Vagina (tissue), 2 donors: Measurements from ENCODE around the gene COX5B. TPM values are rescaled to one million over a fixed set of nuclear protein-coding genes. Genes with fewer than 3 reads are reported as not detected.
"Not testable (repeated sequence)": the region's sequence is repeated elsewhere in the genome, so short reads cannot be mapped to it uniquely, and the experiment has no call there.

Source experiments
- DNase-seq, 2 donors: peaks; one replicate each; pipeline ENCODE4 v3.0.0-alpha.2; 2017; ENCODE audit errors: extremely low spot score in 2 of 2
- H3K27ac ChIP-seq: fragments of 200-600 bp; sonication (generic); one replicate; pipeline ENCODE4 v1.5.1; 2019
- H3K27me3 ChIP-seq: fragments of 200-600 bp; sonication (generic); one replicate; pipeline ENCODE4 v1.5.1; 2019
- H3K36me3 ChIP-seq, 2 donors: fragments of 200-600 bp; sonication (generic); one replicate each; pipeline ENCODE4 v1.5.1; 2017 to 2019
- H3K4me1 ChIP-seq: fragments of 200-600 bp; sonication (generic); one replicate; pipeline ENCODE4 v1.5.1; 2019
- H3K4me3 ChIP-seq, 2 donors: fragments of 200-600 bp; sonication (generic); 1 replicate in 1 of 2; 2 replicates in 1 of 2; pipeline ENCODE4 v1.5.1; 2016 to 2019
- H3K9me3 ChIP-seq: fragments of 200-600 bp; sonication (generic); one replicate; pipeline ENCODE4 v1.5.1; 2019
- POLR2A ChIP-seq, 2 donors: fragments of 450-650 bp; IDR thresholded peaks; one replicate each; pipeline ENCODE4 v1.6.1; 2017; ENCODE audit warnings: antibody characterized with exemption in 2 of 2, mild to moderate bottlenecking in 2 of 2, moderate library complexity in 2 of 2
- POLR2AphosphoS5 ChIP-seq, 2 donors: sonication (generic); formaldehyde crosslinking; IDR thresholded peaks; one replicate each; pipeline ENCODE4 v1.9.0; 2017; ENCODE audit warnings: antibody characterized with exemption in 2 of 2, mild to moderate bottlenecking in 2 of 2, low read depth in 1 of 2; ENCODE audit not compliant: insufficient read depth in 1 of 2
- intact Hi-C: fragments of 100-400 bp; cut with DNase I; formaldehyde crosslinking; loops from one replicate; pipeline ENCODE4 v1.15.1; 2023
- total RNA-seq: library from RNA; depleted of rRNA; stranded (reverse); fragments of >200 nt; gene quantifications from one replicate; pipeline ENCODE4 v1.2.3, GENCODE V29; 2016
- TF ChIP-seq, protein P1 (sequence below), 3 experiments: fragments of 450-650 bp in 2 of 3; fragments of 200-600 bp in 1 of 3; sonication (generic) in 1 of 3; IDR thresholded peaks; one replicate each; pipeline ENCODE4 v1.5.1; 2017 to 2019; ENCODE audit warnings: antibody characterized with exemption in 3 of 3, mild to moderate bottlenecking in 2 of 3, moderate library complexity in 2 of 3

Gene COX5B
- total RNA-seq, 1 donor from 2014 or later, result 481 TPM

DNA sequence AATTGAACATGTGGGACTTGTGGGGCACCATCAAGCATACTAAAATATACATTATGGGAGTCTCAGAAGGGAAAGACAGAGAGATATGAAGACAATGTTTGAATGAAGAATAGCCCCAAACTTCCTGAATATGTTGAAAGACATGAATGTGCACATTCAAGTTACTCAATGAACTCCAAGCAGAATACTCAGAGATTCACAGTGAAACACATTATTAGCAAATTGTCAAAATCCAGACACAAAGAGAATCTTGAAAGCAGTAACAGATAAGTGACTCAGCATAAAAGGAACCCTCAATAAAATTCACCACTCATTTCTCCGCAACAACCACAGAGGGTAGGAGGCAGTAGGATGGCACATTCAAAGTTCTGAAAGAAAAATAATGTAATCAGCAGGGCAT lies 32.4 kb downstream of the COX5B start:
- no peaks in the 10 kb centered on the region for H3K27me3 ChIP-seq

DNA sequence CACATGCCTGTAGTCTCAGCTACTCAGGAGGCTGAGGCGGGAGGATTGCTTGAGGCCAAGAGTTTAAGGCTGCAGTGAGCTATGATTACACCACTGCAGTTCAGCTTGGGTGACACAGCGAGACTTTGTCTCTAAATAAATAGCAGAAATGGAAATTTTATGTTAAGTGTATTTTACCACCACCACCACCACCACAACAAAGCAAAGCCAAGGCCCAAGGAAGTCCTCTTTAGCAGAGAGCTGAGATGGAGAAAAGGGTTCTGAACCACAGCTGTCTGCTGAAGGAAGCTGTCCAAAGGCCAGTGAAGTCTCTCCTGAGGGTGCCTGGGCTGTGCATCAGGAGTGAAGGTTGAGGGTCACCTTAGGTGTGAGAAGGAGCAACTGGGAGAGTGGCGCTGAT lies 41.4 kb downstream of the COX5B start:
- DNase-seq, H3K4me3 ChIP-seq, intact Hi-C loops, H3K9me3 ChIP-seq, H3K4me1 ChIP-seq, H3K27me3 ChIP-seq, H3K36me3 ChIP-seq, H3K27ac ChIP-seq: not testable (repeated sequence)

More for the DNA sequence above, 32.4 kb downstream of the COX5B start:
- H3K9me3 ChIP-seq, result no peaks in the 10 kb centered on the region
- no peaks in the 10 kb centered on the region for H3K36me3 ChIP-seq
- no peaks in the 10 kb centered on the region for H3K4me1 ChIP-seq
- intact Hi-C loops, result no loop called here
- H3K27ac ChIP-seq, result no peak overlapping the region
- DNase-seq, result no peak
- H3K4me3 ChIP-seq, result no peak overlapping the region
- TF ChIP-seq, protein P1, sequence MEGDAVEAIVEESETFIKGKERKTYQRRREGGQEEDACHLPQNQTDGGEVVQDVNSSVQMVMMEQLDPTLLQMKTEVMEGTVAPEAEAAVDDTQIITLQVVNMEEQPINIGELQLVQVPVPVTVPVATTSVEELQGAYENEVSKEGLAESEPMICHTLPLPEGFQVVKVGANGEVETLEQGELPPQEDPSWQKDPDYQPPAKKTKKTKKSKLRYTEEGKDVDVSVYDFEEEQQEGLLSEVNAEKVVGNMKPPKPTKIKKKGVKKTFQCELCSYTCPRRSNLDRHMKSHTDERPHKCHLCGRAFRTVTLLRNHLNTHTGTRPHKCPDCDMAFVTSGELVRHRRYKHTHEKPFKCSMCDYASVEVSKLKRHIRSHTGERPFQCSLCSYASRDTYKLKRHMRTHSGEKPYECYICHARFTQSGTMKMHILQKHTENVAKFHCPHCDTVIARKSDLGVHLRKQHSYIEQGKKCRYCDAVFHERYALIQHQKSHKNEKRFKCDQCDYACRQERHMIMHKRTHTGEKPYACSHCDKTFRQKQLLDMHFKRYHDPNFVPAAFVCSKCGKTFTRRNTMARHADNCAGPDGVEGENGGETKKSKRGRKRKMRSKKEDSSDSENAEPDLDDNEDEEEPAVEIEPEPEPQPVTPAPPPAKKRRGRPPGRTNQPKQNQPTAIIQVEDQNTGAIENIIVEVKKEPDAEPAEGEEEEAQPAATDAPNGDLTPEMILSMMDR (IDR thresholded peaks at IDR 0.05), result no peak
- TF ChIP-seq POLR2A (IDR thresholded peaks at IDR 0.05) (no peak), POLR2AphosphoS5 (IDR thresholded peaks at IDR 0.05; ENCODE audit: insufficient read depth in 1 of 2, low read depth in 1 of 2) (no peak)

DNA sequence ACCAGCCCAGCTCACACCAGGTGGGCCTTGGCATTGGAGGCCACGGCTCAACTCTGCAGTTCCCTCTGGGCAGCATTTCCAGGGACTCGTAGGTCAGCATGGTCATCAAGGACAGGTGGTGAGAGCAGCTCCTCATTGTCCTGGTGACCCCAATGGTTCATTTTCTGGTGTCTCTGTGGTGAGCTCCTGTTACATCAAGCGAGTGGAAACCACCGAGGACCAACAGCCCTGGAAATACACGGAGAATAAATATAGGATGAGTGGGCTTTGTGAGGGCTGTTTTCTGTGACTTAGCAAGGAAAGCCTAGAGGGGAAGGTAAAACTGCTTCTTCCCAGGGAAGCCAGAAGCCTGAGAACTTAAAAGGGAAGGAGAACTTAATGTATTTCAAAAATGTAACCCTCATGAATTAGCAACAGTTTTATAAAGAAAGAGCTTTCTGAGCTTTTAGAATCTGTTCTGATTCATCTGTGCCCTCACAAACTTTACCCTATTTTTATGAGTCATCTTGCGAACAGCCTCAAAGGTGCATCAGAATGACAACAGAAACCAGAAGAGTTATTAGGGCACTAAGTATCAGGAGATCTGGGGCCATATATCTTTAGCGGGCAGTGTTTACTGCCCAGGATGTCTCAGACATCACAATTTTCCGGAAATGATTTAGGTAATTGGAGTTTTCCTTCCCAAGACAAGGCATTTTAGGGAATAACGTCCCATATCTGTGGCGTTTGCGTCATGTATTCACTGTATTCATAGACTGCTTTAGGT lies 42.4 kb downstream of the COX5B start:
- DNase-seq, result no peak
- H3K36me3 ChIP-seq, result no peaks in the 10 kb centered on the region
- no peaks in the 10 kb centered on the region for H3K9me3 ChIP-seq
- H3K27me3 ChIP-seq, result no peaks in the 10 kb centered on the region
- no peaks in the 10 kb centered on the region for H3K4me1 ChIP-seq
- H3K4me3 ChIP-seq, result no peak overlapping the region
- TF ChIP-seq POLR2AphosphoS5 (IDR thresholded peaks at IDR 0.05; ENCODE audit: insufficient read depth in 1 of 2, low read depth in 1 of 2) (no peak), POLR2A (IDR thresholded peaks at IDR 0.05) (no peak)
- TF ChIP-seq, protein P1 (IDR thresholded peaks at IDR 0.05), result no peak
- no peak overlapping the region for H3K27ac ChIP-seq
- intact Hi-C loops, result no loop called here

DNA sequence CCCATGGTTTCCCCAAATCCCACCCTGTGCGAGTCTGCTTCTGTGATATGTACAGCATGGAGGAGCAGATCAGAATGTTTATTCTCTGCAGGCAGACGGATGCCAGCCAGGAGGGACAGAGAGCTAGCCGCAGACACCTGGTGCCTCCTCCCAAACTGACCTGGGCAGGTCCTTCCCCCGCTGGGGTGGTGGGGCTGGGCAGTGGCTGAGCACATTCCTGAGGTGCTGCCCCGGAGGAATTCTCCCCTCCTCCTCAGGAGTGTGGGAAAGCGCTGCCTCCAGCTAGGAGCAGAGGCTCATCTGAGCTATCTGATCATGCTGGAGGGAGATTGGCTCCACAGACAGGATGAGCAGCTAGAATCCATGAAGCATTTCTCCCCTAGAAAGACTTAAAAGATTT lies 45.3 kb downstream of the COX5B start:
- H3K36me3 ChIP-seq, result no peaks in the 10 kb centered on the region
- intact Hi-C loops, result no loop called here
- H3K27me3 ChIP-seq, result no peaks in the 10 kb centered on the region
- no peaks in the 10 kb centered on the region for H3K9me3 ChIP-seq
- no peak for DNase-seq
- no peak overlapping the region for H3K4me3 ChIP-seq
- H3K4me1 ChIP-seq, result no peaks in the 10 kb centered on the region
- H3K27ac ChIP-seq, result no peak overlapping the region
- TF ChIP-seq, protein P1 (IDR thresholded peaks at IDR 0.05), result no peak
- TF ChIP-seq POLR2A (IDR thresholded peaks at IDR 0.05) (no peak), POLR2AphosphoS5 (IDR thresholded peaks at IDR 0.05; ENCODE audit: insufficient read depth in 1 of 2, low read depth in 1 of 2) (no peak)

DNA sequence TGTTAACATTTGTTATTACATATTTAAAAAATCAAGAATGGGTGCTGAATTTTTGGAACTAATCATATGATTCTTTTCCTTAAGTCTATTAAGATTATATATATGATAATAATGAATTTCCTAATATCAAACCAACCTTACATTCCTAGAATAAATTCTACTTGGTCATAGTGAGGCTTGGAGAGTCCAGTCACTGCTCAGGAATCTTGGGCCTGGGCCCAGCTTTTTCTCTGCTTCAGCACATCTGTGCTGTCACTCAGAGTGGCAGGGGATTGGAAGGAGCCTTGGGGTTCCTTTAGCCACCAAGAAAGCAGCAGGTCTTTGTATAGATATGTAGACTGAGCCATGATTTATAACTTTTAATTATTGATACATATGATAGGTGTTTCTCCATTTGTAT lies 47.6 kb downstream of the COX5B start:
- Histone ChIP-seq H3K27me3 (no peaks in the 10 kb centered on the region), H3K9me3 (no peaks in the 10 kb centered on the region), H3K4me3 (no peak overlapping the region), H3K4me1 (peaks cover 5% of the 10 kb centered on the region), H3K36me3 (no peaks in the 10 kb centered on the region), H3K27ac (no peak overlapping the region)
- TF ChIP-seq, protein P1 (IDR thresholded peaks at IDR 0.05), result no peak
- TF ChIP-seq POLR2AphosphoS5 (IDR thresholded peaks at IDR 0.05; ENCODE audit: insufficient read depth in 1 of 2, low read depth in 1 of 2) (no peak), POLR2A (IDR thresholded peaks at IDR 0.05) (no peak)
- DNase-seq, result no peak
- intact Hi-C loops, result no loop called here
